Mesendoderm (in vitro differentiated cells): ENCODE data around the gene BUB1B.

Experiments
- DNase-seq: peaks from one replicate; pipeline ENCODE4 v3.0.0; 2013
- H2AK5ac ChIP-seq: 2 replicates; pipeline ENCODE4 v1.6.1; 2013; ENCODE audit warnings: low read length, inconsistent platforms
- H2BK120ac ChIP-seq: 2 replicates; pipeline ENCODE4 v1.6.1; 2013; ENCODE audit warnings: low read depth, mild to moderate bottlenecking, low read length, moderate library complexity, mixed read lengths
- H2BK15ac ChIP-seq: replicated peaks from 2 replicates; pipeline ENCODE4 v1.6.1; 2013; ENCODE audit warnings: low read depth, mild to moderate bottlenecking, moderate library complexity
- H2BK5ac ChIP-seq: 2 replicates; pipeline ENCODE4 v1.6.1; 2013; ENCODE audit warnings: low read length, inconsistent platforms
- H3K18ac ChIP-seq: 2 replicates; pipeline ENCODE4 v1.6.1; 2013; ENCODE audit warnings: mild to moderate bottlenecking, low read length, mixed read lengths
- H3K23ac ChIP-seq: one replicate; pipeline ENCODE4 v1.6.1; 2013; ENCODE audit warnings: low read length
- H3K27ac ChIP-seq: 2 replicates; pipeline ENCODE4 v1.5.1; 2013; ENCODE audit warnings: low read depth, mild to moderate bottlenecking, inconsistent platforms, low read length, moderate library complexity
- H3K27me3 ChIP-seq: 2 replicates; pipeline ENCODE4 v1.6.1; 2013; ENCODE audit warnings: low read length, control low read depth, mild to moderate bottlenecking, inconsistent platforms; ENCODE audit not compliant: insufficient read depth, poor library complexity
- H3K36me3 ChIP-seq: 2 replicates; pipeline ENCODE4 v1.6.1; 2013; ENCODE audit warnings: low read length, inconsistent platforms; ENCODE audit not compliant: control insufficient read depth, insufficient read depth
- H3K4ac ChIP-seq: one replicate; pipeline ENCODE4 v1.6.1; 2013; ENCODE audit warnings: low read depth, mild to moderate bottlenecking, low read length, moderate library complexity
- H3K4me1 ChIP-seq: 2 replicates; pipeline ENCODE4 v1.6.1; 2013; ENCODE audit warnings: low read depth, low read length, inconsistent platforms; ENCODE audit not compliant: control insufficient read depth
- H3K4me2 ChIP-seq: 2 replicates; pipeline ENCODE4 v1.6.1; 2013; ENCODE audit warnings: low read length
- H3K4me3 ChIP-seq: 2 replicates; pipeline ENCODE4 v1.5.1; 2013; ENCODE audit warnings: mild to moderate bottlenecking, low read length
- H3K56ac ChIP-seq: one replicate; pipeline ENCODE4 v1.6.1; 2013; ENCODE audit warnings: low read length
- H3K79me1 ChIP-seq: 2 replicates; pipeline ENCODE4 v1.6.1; 2013; ENCODE audit warnings: low read length, inconsistent platforms
- H3K79me2 ChIP-seq: 2 replicates; pipeline ENCODE4 v1.6.1; 2013; ENCODE audit warnings: mild to moderate bottlenecking, low read length; ENCODE audit not compliant: control insufficient read depth, insufficient read depth
- H3K9ac ChIP-seq: 2 replicates; pipeline ENCODE4 v1.6.1; 2013; ENCODE audit warnings: low read length, inconsistent platforms
- H4K5ac ChIP-seq: one replicate; pipeline ENCODE4 v1.6.1; 2013; ENCODE audit warnings: low read length
- H4K8ac ChIP-seq: one replicate; pipeline ENCODE4 v1.6.1; 2013; ENCODE audit warnings: low read depth, mild to moderate bottlenecking, control low read depth, low read length, moderate library complexity
- WGBS: extraction: QIAGEN DNeasy Blood & Tissue Kit; methylation state at CpG from one replicate; pipeline ENCODE4 v1.1.7; 2013; ENCODE audit warnings: low lambda C conversion rate, missing lambda C conversion rate; ENCODE audit not compliant: insufficient coverage; ENCODE audit errors: extremely low coverage; 5-methylcytosine and 5-hydroxymethylcytosine counted together

BUB1B gene

GRCh38 chr15:40253167-40253790, 92.4 kb downstream of the BUB1B start:
- Histone ChIP-seq H4K8ac (no peak overlapping the region), H3K56ac (peak overlapping the region; percentile 81), H2BK5ac (no peak overlapping the region), H3K9ac (peak overlapping the region; percentile 69), H3K4ac (no peak overlapping the region), H3K4me2 (peak overlapping the region; percentile 87), H4K5ac (no peak overlapping the region), H3K27me3 (peaks cover 12% of the 10 kb centered on the region), H3K4me1 (peaks cover 5% of the 10 kb centered on the region), H3K4me3 (peak overlapping the region; percentile 37), H3K27ac (no peak overlapping the region), H3K36me3 (no peaks in the 10 kb centered on the region), H2BK15ac (no peak overlapping the region), H3K79me2 (no peaks in the 10 kb centered on the region), H3K23ac (no peak overlapping the region), H2AK5ac (no peak overlapping the region), H3K79me1 (no peaks in the 10 kb centered on the region), H3K18ac (no peak overlapping the region), H2BK120ac (no peak overlapping the region)
- no CpG with 5 or more reads among the region's 28 CpGs for WGBS
- no peak for DNase-seq

- no peak overlapping the region for H3K9ac ChIP-seq
- H3K4me2 ChIP-seq: no peak overlapping the region
- H4K8ac ChIP-seq: no peak overlapping the region
- no peak overlapping the region for H2BK120ac ChIP-seq
- no peak overlapping the region for H2BK5ac ChIP-seq
- no peak overlapping the region for H3K56ac ChIP-seq
- H3K36me3 ChIP-seq: no peaks in the 10 kb centered on the region
- H3K27ac ChIP-seq: no peak overlapping the region
- no peak overlapping the region for H2AK5ac ChIP-seq
- H3K4me3 ChIP-seq: no peak overlapping the region
- WGBS: no CpG with 5 or more reads among the region's 3 CpGs
- H3K79me2 ChIP-seq: no peaks in the 10 kb centered on the region
- H3K4me1 ChIP-seq: peaks cover 11% of the 10 kb centered on the region
- H3K4ac ChIP-seq: no peak overlapping the region
- no peak for DNase-seq
- H3K27me3 ChIP-seq: peaks cover 12% of the 10 kb centered on the region
- H3K18ac ChIP-seq: no peak overlapping the region
- no peak overlapping the region for H2BK15ac ChIP-seq
- H3K23ac ChIP-seq: no peak overlapping the region
- no peak overlapping the region for H4K5ac ChIP-seq
- H3K79me1 ChIP-seq: no peaks in the 10 kb centered on the region
Measured at GRCh38 chr15:40254452-40254851, 93.6 kb downstream of the BUB1B start.

DNA sequence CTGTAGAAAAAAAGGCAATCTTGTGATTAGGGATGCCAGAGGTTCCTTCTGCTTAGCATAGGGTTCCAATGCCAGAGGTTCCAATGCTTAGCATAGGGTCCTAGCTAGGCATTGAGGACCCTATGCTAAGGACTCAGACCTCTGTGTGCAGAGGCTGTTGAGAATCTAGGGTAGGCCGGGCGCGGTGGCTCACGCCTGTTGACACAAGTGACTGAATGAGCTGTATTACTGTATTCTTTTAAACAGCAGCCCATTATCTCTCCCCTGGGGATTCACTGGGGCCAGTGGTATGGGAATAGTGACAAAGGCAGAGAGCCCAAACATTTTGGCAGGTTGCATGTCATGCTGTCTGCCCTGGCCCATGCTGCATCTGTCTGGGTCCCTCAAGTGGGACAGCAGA, 94.2 kb downstream of the BUB1B start:
- H2BK120ac ChIP-seq: no peak overlapping the region

GRCh38 chr15:40256638-40257235, 95.9 kb downstream of the BUB1B start:
- H3K9ac ChIP-seq: no peak overlapping the region
- DNase-seq: peak; percentile 66
- H2BK15ac ChIP-seq: no peak overlapping the region
- no peak overlapping the region for H4K8ac ChIP-seq
- no peak overlapping the region for H4K5ac ChIP-seq
- H2BK5ac ChIP-seq: no peak overlapping the region
- no peak overlapping the region for H3K4ac ChIP-seq
- H3K36me3 ChIP-seq: no peaks in the 10 kb centered on the region
- H3K4me3 ChIP-seq: no peak overlapping the region
- no peak overlapping the region for H3K23ac ChIP-seq
- no peak overlapping the region for H3K18ac ChIP-seq
- H3K79me1 ChIP-seq: no peaks in the 10 kb centered on the region
- H3K79me2 ChIP-seq: no peaks in the 10 kb centered on the region
- no CpG with 5 or more reads among the region's 17 CpGs for WGBS
- H3K4me1 ChIP-seq: peaks cover 11% of the 10 kb centered on the region
- peaks cover 11% of the 10 kb centered on the region for H3K27me3 ChIP-seq
- no peak overlapping the region for H3K56ac ChIP-seq
- H2AK5ac ChIP-seq: no peak overlapping the region
- H2BK120ac ChIP-seq: no peak overlapping the region
- H3K27ac ChIP-seq: no peak overlapping the region
- no peak overlapping the region for H3K4me2 ChIP-seq

More for the DNA sequence above, 94.2 kb downstream of the BUB1B start:
- Histone ChIP-seq H3K27me3 (peaks cover 12% of the 10 kb centered on the region), H4K5ac (no peak overlapping the region), H3K9ac (no peak overlapping the region), H3K79me1 (no peaks in the 10 kb centered on the region), H3K79me2 (no peaks in the 10 kb centered on the region), H2BK15ac (no peak overlapping the region), H3K4me2 (no peak overlapping the region), H2AK5ac (no peak overlapping the region), H3K4me1 (peaks cover 11% of the 10 kb centered on the region), H3K4me3 (no peak overlapping the region), H3K23ac (no peak overlapping the region), H4K8ac (no peak overlapping the region), H3K56ac (no peak overlapping the region), H3K36me3 (no peaks in the 10 kb centered on the region), H3K4ac (no peak overlapping the region), H3K27ac (no peak overlapping the region), H2BK5ac (no peak overlapping the region), H3K18ac (no peak overlapping the region)
- WGBS: no CpG with 5 or more reads among the region's 4 CpGs
- DNase-seq: no peak

DNA sequence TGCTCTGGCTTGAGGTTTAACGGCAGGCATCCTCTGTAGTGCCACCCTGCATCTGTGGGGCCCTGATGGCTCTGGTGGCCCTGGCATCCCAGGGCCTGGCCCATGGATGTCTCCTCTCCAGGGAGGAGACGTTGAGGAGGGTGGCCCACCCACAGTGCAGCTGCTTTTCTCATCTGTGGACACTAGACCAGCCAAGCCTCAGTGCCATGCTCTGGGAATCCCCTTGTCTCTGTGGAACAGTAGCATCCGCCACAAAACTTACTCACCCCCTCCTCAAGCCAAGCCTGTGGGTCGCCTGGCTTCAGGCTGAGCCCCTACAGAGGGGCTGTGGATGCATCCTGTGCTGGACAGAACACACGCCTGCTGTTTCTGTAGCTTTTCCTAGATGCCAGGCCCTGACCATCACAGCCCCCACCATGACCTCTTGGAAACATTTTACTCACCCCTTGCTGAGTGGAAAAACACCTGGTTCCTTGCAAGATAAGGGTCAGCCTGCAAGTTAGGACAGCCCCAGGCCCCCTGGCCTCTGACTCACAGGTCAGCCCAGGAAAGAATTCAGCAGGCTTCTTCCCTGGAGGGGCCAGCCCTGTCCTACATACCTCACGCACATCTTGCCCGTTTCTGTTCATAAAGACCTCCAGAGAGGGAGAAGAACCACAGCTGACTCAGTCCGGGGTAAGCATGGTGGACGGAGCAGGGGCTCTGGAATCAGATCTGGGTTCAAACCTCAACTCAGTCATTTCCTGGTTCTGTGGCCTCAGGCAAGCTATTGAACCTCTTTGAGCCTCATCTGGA, 97.0 kb downstream of the BUB1B start:
- H4K8ac ChIP-seq: no peak overlapping the region
- H3K18ac ChIP-seq: no peak overlapping the region
- no peak overlapping the region for H3K9ac ChIP-seq
- H2BK120ac ChIP-seq: no peak overlapping the region
- DNase-seq: peak; percentile 73
- no peak overlapping the region for H3K4me2 ChIP-seq
- H3K23ac ChIP-seq: no peak overlapping the region
- H3K4me3 ChIP-seq: no peak overlapping the region
- no peaks in the 10 kb centered on the region for H3K79me1 ChIP-seq
- H3K79me2 ChIP-seq: no peaks in the 10 kb centered on the region
- H3K4ac ChIP-seq: no peak overlapping the region
- peak overlapping the region; percentile 30 for H3K56ac ChIP-seq
- H4K5ac ChIP-seq: no peak overlapping the region
- H3K4me1 ChIP-seq: peaks cover 11% of the 10 kb centered on the region
- no peak overlapping the region for H2BK15ac ChIP-seq
- peaks cover 4% of the 10 kb centered on the region for H3K27me3 ChIP-seq
- no peak overlapping the region for H2AK5ac ChIP-seq
- no peak overlapping the region for H2BK5ac ChIP-seq
- H3K27ac ChIP-seq: no peak overlapping the region
- H3K36me3 ChIP-seq: no peaks in the 10 kb centered on the region
- WGBS: no CpG with 5 or more reads among the region's 9 CpGs
